Osteoblast (primary cell): Measurements from ENCODE around the gene ROBO2. TPM values are rescaled to one million over a fixed set of nuclear protein-coding genes. Genes with fewer than 3 reads are reported as not detected.

Experiments
- DNase-seq: peaks from one replicate; pipeline ENCODE4 v3.0.0; 2011; ENCODE audit warnings: low spot score, mixed read lengths; ENCODE audit not compliant: insufficient read length; ENCODE audit errors: missing footprints
- H2AFZ ChIP-seq: 2 replicates; pipeline ENCODE4 v1.6.0; 2011; ENCODE audit warnings: mild to moderate bottlenecking, low read length
- H3K27ac ChIP-seq: 2 replicates; pipeline ENCODE4 v1.5.1; 2011; ENCODE audit warnings: mild to moderate bottlenecking, low read depth, low read length, moderate library complexity
- H3K27me3 ChIP-seq: 2 replicates; pipeline ENCODE4 v1.6.0; 2012; ENCODE audit warnings: mild to moderate bottlenecking, control low read depth, inconsistent platforms, low read length, moderate library complexity; ENCODE audit not compliant: insufficient read depth
- H3K36me3 ChIP-seq: 2 replicates; pipeline ENCODE4 v1.5.1; 2011; ENCODE audit warnings: mild to moderate bottlenecking, low read length, control low read depth, moderate library complexity; ENCODE audit not compliant: insufficient read depth
- H3K4me1 ChIP-seq: 2 replicates; pipeline ENCODE4 v1.5.1; 2011; ENCODE audit warnings: mild to moderate bottlenecking, low read length, control low read depth, moderate library complexity; ENCODE audit not compliant: insufficient read depth
- H3K4me2 ChIP-seq: 2 replicates; pipeline ENCODE4 v1.6.0; 2011; ENCODE audit warnings: mild to moderate bottlenecking, low read length; ENCODE audit not compliant: insufficient read depth
- H3K4me3 ChIP-seq: fragments of 200-600 bp; sonication (generic); 3 replicates; pipeline ENCODE4 v1.5.1; 2012; ENCODE audit warnings: mild to moderate bottlenecking, low read length, inconsistent platforms; ENCODE audit not compliant: insufficient read depth
- H3K79me2 ChIP-seq: 2 replicates; pipeline ENCODE4 v1.6.0; 2012; ENCODE audit warnings: mild to moderate bottlenecking, low read length, control low read depth, inconsistent platforms; ENCODE audit not compliant: insufficient read depth
- H3K9me3 ChIP-seq: 2 replicates; pipeline ENCODE4 v1.5.1; 2011; ENCODE audit warnings: low read depth, low read length, control low read depth
- H4K20me1 ChIP-seq: 2 replicates; pipeline ENCODE4 v1.6.0; 2012; ENCODE audit warnings: mild to moderate bottlenecking, low read length, control low read depth; ENCODE audit not compliant: insufficient read depth
- CTCF ChIP-seq: IDR thresholded peaks from 2 replicates; pipeline ENCODE4 v1.5.1; 2011; ENCODE audit warnings: mild to moderate bottlenecking, low read depth, low read length, moderate library complexity; ENCODE audit errors: extremely low read depth
- total RNA-seq: library from RNA; depleted of rRNA; stranded (reverse); fragments of >200 nt; gene quantifications from 2 replicates; pipeline ENCODE4 v1.2.3, GENCODE V29; 2012

The ROBO2 gene
- total RNA-seq, 1 donor = 0.36 TPM

GRCh38 chr3:77096145-77096544 lies 56.2 kb downstream of the ROBO2 start:
- H3K27ac ChIP-seq = no peak overlapping the region
- no peaks in the 10 kb centered on the region for H3K4me1 ChIP-seq
- H3K9me3 ChIP-seq = no peaks in the 10 kb centered on the region
- H3K4me3 ChIP-seq = no peak overlapping the region
- TF ChIP-seq CTCF = no peak
- H3K27me3 ChIP-seq = no peaks in the 10 kb centered on the region
- H2AFZ ChIP-seq = no peak overlapping the region
- no peaks in the 10 kb centered on the region for H4K20me1 ChIP-seq
- no peaks in the 10 kb centered on the region for H3K36me3 ChIP-seq
- H3K4me2 ChIP-seq = no peak overlapping the region
- no peaks in the 10 kb centered on the region for H3K79me2 ChIP-seq
- no peak for DNase-seq

GRCh38 chr3:77096966-77097890 lies 57.3 kb downstream of the ROBO2 start:
- Histone ChIP-seq H2AFZ (no peak overlapping the region), H3K79me2 (no peaks in the 10 kb centered on the region), H3K4me1 (no peaks in the 10 kb centered on the region), H3K9me3 (no peaks in the 10 kb centered on the region), H3K4me2 (no peak overlapping the region), H4K20me1 (no peaks in the 10 kb centered on the region), H3K27me3 (no peaks in the 10 kb centered on the region), H3K27ac (no peak overlapping the region), H3K36me3 (no peaks in the 10 kb centered on the region), H3K4me3 (no peak overlapping the region)
- no peak for DNase-seq
- no peak for TF ChIP-seq CTCF

GRCh38 chr3:77102951-77103769 lies 63.3 kb downstream of the ROBO2 start:
- Histone ChIP-seq H3K79me2 (no peaks in the 10 kb centered on the region), H3K9me3 (no peaks in the 10 kb centered on the region), H3K4me2 (no peak overlapping the region), H3K36me3 (no peaks in the 10 kb centered on the region), H3K27ac (no peak overlapping the region), H4K20me1 (no peaks in the 10 kb centered on the region), H3K27me3 (no peaks in the 10 kb centered on the region), H3K4me1 (no peaks in the 10 kb centered on the region), H3K4me3 (no peak overlapping the region), H2AFZ (no peak overlapping the region)
- TF ChIP-seq CTCF = no peak
- no peak for DNase-seq

GRCh38 chr3:77122652-77123051 lies 82.8 kb downstream of the ROBO2 start:
- no peak for DNase-seq
- no peak for TF ChIP-seq CTCF
- H3K4me2 ChIP-seq = no peak overlapping the region
- no peaks in the 10 kb centered on the region for H3K9me3 ChIP-seq
- no peak overlapping the region for H3K4me3 ChIP-seq
- no peaks in the 10 kb centered on the region for H3K79me2 ChIP-seq
- no peaks in the 10 kb centered on the region for H3K4me1 ChIP-seq
- H3K27me3 ChIP-seq = no peaks in the 10 kb centered on the region
- H3K36me3 ChIP-seq = no peaks in the 10 kb centered on the region
- H2AFZ ChIP-seq = no peak overlapping the region
- no peak overlapping the region for H3K27ac ChIP-seq
- H4K20me1 ChIP-seq = no peaks in the 10 kb centered on the region
